GM12878 (cell line): ENCODE measurements around the gene OPCML. TPM values are rescaled to one million over a fixed set of nuclear protein-coding genes. Genes with fewer than 3 reads are reported as not detected.

Experiments used
- ATAC-seq: fragments of 200-7000 bp; cut with Tn5 transposase; 3 replicates; pipeline ENCODE4 v1.9.1; 2020; ENCODE audit warnings: mild to moderate bottlenecking, moderate library complexity
- BruUV-seq: library from RNA; stranded (reverse); fragments of 400-500 nt; replicated peaks from 2 replicates; lab custom pipeline; 2021; lab: Mats Ljungman, UMichigan
- CTCF ChIA-PET: fragments of 300-600 bp; sonication (Branson Sonifier 250); formaldehyde crosslinking; extraction: SDS; loops from one replicate; lab custom pipeline; 2021; ENCODE audit warnings: inconsistent platforms; lab: Yijun Ruan, JAX
- POLR2A ChIA-PET: fragments of 350-600 bp; formaldehyde crosslinking; extraction: SDS; loops from one replicate; lab custom pipeline; 2021; ENCODE audit warnings: inconsistent platforms; lab: Charles Lee
- RAD21 ChIA-PET: fragments of 300-600 bp; sonication (Branson Sonifier 250); formaldehyde crosslinking; loops from one replicate; lab custom pipeline; 2023; ENCODE audit warnings: antibody characterized with exemption; ENCODE audit not compliant: unreplicated experiment; lab: Charles Lee
- SMC1A ChIA-PET: fragments of 300-600 bp; sonication (Branson Sonifier 250); formaldehyde crosslinking; loops from one replicate; lab custom pipeline; 2023; ENCODE audit not compliant: unreplicated experiment, uncharacterized antibody; lab: Charles Lee
- DNase-seq: peaks from one replicate; pipeline ENCODE4 v3.0.0-alpha.2; 2011; ENCODE audit warnings: low read depth, low spot score
- FAIRE-seq: peaks from 3 replicates; lab custom pipeline; 2011; peaks lifted over from hg19 to GRCh38; lab: Jason Lieb, UNC
- H2AFZ ChIP-seq: 2 replicates; pipeline ENCODE4 v1.6.0; 2011; ENCODE audit warnings: low read depth, low read length, control low read depth; ENCODE audit not compliant: control insufficient read depth
- H3K27ac ChIP-seq: 2 replicates; pipeline ENCODE4 v1.5.1; 2011; ENCODE audit warnings: control low read depth; ENCODE audit not compliant: control insufficient read depth, insufficient read depth
- H3K27me3 ChIP-seq, 2 experiments: replicated peaks in 1 of 2; 2 replicates each; pipeline versions ENCODE4 v1.6.0 to v1.6.1; 2011; ENCODE audit warnings: low read length in 1 of 2; ENCODE audit not compliant: control insufficient read depth in 2 of 2, insufficient read depth in 2 of 2
- H3K36me3 ChIP-seq, 2 experiments: 2 replicates each; pipeline ENCODE4 v1.5.1; 2011; ENCODE audit warnings: low read length in 1 of 2; ENCODE audit not compliant: control insufficient read depth in 2 of 2, insufficient read depth in 2 of 2
- H3K4me1 ChIP-seq: 2 replicates; pipeline ENCODE4 v1.6.1; 2011; ENCODE audit warnings: mild to moderate bottlenecking, low read length, moderate library complexity, mixed read lengths; ENCODE audit not compliant: control insufficient read depth, insufficient read depth
- H3K4me2 ChIP-seq: 2 replicates; pipeline ENCODE4 v1.6.0; 2011; ENCODE audit warnings: control low read depth; ENCODE audit not compliant: control insufficient read depth, insufficient read depth
- H3K4me3 ChIP-seq: fragments of 200-600 bp; sonication (generic); 2 replicates; pipeline ENCODE4 v1.5.1; 2016
- H3K79me2 ChIP-seq: 2 replicates; pipeline ENCODE4 v1.6.0; 2011; ENCODE audit warnings: low read length; ENCODE audit not compliant: control insufficient read depth, insufficient read depth
- H3K9ac ChIP-seq: 2 replicates; pipeline ENCODE4 v1.8.0; 2011; ENCODE audit warnings: low read length, control low read depth, mixed read lengths; ENCODE audit not compliant: control insufficient read depth, insufficient read depth
- H3K9me3 ChIP-seq: replicated peaks from 3 replicates; pipeline ENCODE4 v1.5.1; 2011; ENCODE audit warnings: mild to moderate bottlenecking, low read length; ENCODE audit not compliant: control insufficient read depth, insufficient read depth
- H4K20me1 ChIP-seq: 2 replicates; pipeline ENCODE4 v1.6.0; 2011; ENCODE audit not compliant: control insufficient read depth, insufficient read depth
- GABPA ChIP-seq: IDR thresholded peaks from 2 replicates; pipeline ENCODE4 v1.6.1; 2014; ENCODE audit warnings: antibody characterized with exemption, low read depth, mild to moderate bottlenecking, inconsistent platforms
- JUNB ChIP-seq: IDR thresholded peaks from 2 replicates; pipeline ENCODE4 v1.6.1; 2016; ENCODE audit warnings: antibody characterized with exemption, mild to moderate bottlenecking
- MTA2 ChIP-seq: fragments of 450-650 bp; IDR thresholded peaks from 2 replicates; pipeline ENCODE4 v1.6.1; 2016; ENCODE audit warnings: low read depth, mild to moderate bottlenecking, moderate library complexity
- MTA3 ChIP-seq: IDR thresholded peaks from 2 replicates; pipeline ENCODE4 v1.6.1; 2012; ENCODE audit warnings: low read length, inconsistent platforms, borderline replicate concordance
- RAD51 ChIP-seq: fragments of 450-650 bp; IDR thresholded peaks from 2 replicates; pipeline ENCODE4 v1.6.1; 2016; ENCODE audit warnings: moderate library complexity, mild to moderate bottlenecking, inconsistent platforms
- ZNF217 ChIP-seq: fragments of 450-650 bp; IDR thresholded peaks from 2 replicates; pipeline ENCODE4 v1.6.1; 2017; ENCODE audit warnings: antibody characterized with exemption, mild to moderate bottlenecking
- WGBS: methylation state at CpG from one replicate; pipeline ENCODE4 v1.1.6; 2016; ENCODE audit warnings: low lambda C conversion rate; ENCODE audit not compliant: insufficient replicate concordance, insufficient coverage; ENCODE audit errors: missing lambda C conversion rate; 5-methylcytosine and 5-hydroxymethylcytosine counted together
- in situ Hi-C: fragments of 300-500 bp; cut with MboI; formaldehyde crosslinking; loops from 9 replicates; pipeline ENCODE4 v1.14.3; 2018; ENCODE audit warnings: mixed read lengths
- intact Hi-C: fragments of 100-400 bp; cut with micrococcal nuclease; formaldehyde crosslinking; loops from one replicate; pipeline ENCODE4 v1.14.2; 2022; ENCODE audit not compliant: unreplicated experiment
- polyA plus RNA-seq, 11 experiments: library from polyadenylated mRNA; depleted of rRNA in 4 of 11; unstranded in 6 of 11; stranded (reverse) in 5 of 11; fragments of >200 nt; fragmentation: Nextera tagmentation in 4 of 11; fragmentation: Illumina TruSeq in 1 of 11; extraction: Ambion mirVana in 4 of 11; extraction: Trizol in 1 of 11; gene quantifications; 1 replicate in 1 of 11; 2 replicates in 10 of 11; pipeline versions ENCODE4 v1.2.1 to v1.2.3, GENCODE V29; 2011 to 2016; ENCODE audit warnings: inconsistent platforms in 2 of 11, missing spikeins in 2 of 11, low read depth in 1 of 11
- total RNA-seq, 4 experiments: library from RNA; depleted of rRNA in 3 of 4; stranded (reverse); fragments of >200 nt in 3 of 4; fragmentation: Illumina TruSeq in 1 of 4; extraction: Trizol in 1 of 4; gene quantifications; 2 replicates each; pipeline versions ENCODE4 v1.2.1 to v1.2.3, GENCODE V29; 2013 to 2021
- TF ChIP-seq, protein P1 (sequence below): fragments of 450-650 bp; IDR thresholded peaks from 2 replicates; pipeline ENCODE4 v1.6.1; 2017; ENCODE audit warnings: borderline replicate concordance

OPCML gene
- total and polyA plus RNA-seq, 10 of the 15 experiments (the other 5 are each of a cell fraction or from before 2014, with no cell fraction given): 0.84 TPM; not detected in 9

DNA sequence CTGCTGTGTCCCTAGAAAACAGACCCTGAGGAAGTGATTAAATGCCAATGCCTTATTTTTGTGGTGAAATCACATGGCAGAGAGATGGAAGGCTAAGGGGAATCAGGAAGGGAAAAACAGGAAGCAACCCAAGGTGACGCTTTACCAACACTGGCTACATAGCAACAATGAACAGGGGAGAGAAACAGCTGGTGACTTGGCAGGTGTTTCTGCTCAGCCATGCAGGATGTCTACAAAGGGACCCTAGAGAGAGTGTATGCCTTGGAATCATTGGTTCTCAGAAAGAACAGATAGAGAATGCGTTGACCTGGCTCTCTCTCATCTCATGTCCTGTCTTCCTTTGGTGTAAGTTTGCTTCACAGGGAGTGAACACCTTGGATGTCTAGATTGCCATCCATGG lies 911.9 kb downstream of the OPCML start:
- WGBS: 4% methylated on average over 2 of the region's 2 CpGs
- ChIA-PET CTCF (no interaction called here), SMC1A (no interaction called here), RAD21 (no interaction called here), POLR2A (no interaction called here)
- no peaks in the 10 kb centered on the region for H3K36me3 ChIP-seq
- H2AFZ ChIP-seq: no peak overlapping the region
- H3K9ac ChIP-seq: no peak overlapping the region
- H3K27ac ChIP-seq: no peak overlapping the region
- intact Hi-C loops: no loop called here
- no peaks in the 10 kb centered on the region for H3K79me2 ChIP-seq
- DNase-seq (no peak), FAIRE-seq (no peak), ATAC-seq (no peak)
- in situ Hi-C loops: no loop called here
- no peak overlapping the region for H3K4me3 ChIP-seq
- no peaks in the 10 kb centered on the region for H3K9me3 ChIP-seq
- no TSS peak for BruUV-seq
- H3K4me1 ChIP-seq: no peaks in the 10 kb centered on the region
- H3K27me3 ChIP-seq: no peaks in the 10 kb centered on the region
- no peaks in the 10 kb centered on the region for H4K20me1 ChIP-seq
- TF ChIP-seq RAD51 (no peak), MTA3 (no peak), GABPA (no peak), MTA2 (no peak), ZNF217 (no peak)
- TF ChIP-seq, protein P1, sequence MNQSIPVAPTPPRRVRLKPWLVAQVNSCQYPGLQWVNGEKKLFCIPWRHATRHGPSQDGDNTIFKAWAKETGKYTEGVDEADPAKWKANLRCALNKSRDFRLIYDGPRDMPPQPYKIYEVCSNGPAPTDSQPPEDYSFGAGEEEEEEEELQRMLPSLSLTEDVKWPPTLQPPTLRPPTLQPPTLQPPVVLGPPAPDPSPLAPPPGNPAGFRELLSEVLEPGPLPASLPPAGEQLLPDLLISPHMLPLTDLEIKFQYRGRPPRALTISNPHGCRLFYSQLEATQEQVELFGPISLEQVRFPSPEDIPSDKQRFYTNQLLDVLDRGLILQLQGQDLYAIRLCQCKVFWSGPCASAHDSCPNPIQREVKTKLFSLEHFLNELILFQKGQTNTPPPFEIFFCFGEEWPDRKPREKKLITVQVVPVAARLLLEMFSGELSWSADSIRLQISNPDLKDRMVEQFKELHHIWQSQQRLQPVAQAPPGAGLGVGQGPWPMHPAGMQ: no peak
- no peak overlapping the region for H3K4me2 ChIP-seq

DNA sequence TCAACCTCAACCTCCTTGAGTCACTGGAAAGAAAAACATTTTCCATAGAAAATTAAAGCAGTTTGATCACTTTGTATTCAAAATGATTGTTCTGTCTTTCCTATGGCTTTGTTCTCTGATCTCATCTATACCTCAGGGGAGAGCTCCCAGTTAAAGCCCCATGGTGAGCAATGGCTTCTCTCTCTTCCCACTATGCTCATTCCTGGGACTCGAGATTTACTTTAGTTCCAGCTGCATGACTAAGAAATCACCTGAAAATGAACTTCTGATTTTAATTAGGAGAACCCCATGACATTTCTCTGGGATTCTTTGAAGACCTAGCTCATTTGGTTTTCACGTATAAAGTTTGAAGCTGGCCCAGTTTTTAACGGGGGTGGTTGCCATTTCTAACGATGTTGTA lies 921.5 kb downstream of the OPCML start:
- FAIRE-seq (no peak), ATAC-seq (no peak), DNase-seq (no peak)
- Histone ChIP-seq H3K36me3 (no peaks in the 10 kb centered on the region), H3K9ac (no peak overlapping the region), H3K4me3 (no peak overlapping the region), H3K79me2 (no peaks in the 10 kb centered on the region), H2AFZ (no peak overlapping the region), H3K27ac (no peak overlapping the region), H3K27me3 (0 out of 4 replicates have a peak, but pooled peaks cover 0 to 1% of the 10 kb centered on the region in 2 experiments), H3K4me1 (no peaks in the 10 kb centered on the region), H3K4me2 (no peak overlapping the region), H4K20me1 (no peaks in the 10 kb centered on the region), H3K9me3 (no peaks in the 10 kb centered on the region)
- in situ Hi-C loops: no loop called here
- ChIA-PET RAD21 (no interaction called here), CTCF (no interaction called here), POLR2A (no interaction called here), SMC1A (no interaction called here)
- TF ChIP-seq, protein P1: no peak
- no peak for TF ChIP-seq JUNB
- WGBS: 43% methylated on average over 4 of the region's 4 CpGs
- no TSS peak for BruUV-seq
- intact Hi-C loops: no loop called here
